ENCODE results near the gene TRERF1. TPM values are rescaled to one million over a fixed set of nuclear protein-coding genes. Genes with fewer than 3 reads are reported as not detected.

Gene TRERF1
- polyA plus RNA-seq, 3 donors: 0.58 to 10.0 (median 2.0) TPM

DNA sequence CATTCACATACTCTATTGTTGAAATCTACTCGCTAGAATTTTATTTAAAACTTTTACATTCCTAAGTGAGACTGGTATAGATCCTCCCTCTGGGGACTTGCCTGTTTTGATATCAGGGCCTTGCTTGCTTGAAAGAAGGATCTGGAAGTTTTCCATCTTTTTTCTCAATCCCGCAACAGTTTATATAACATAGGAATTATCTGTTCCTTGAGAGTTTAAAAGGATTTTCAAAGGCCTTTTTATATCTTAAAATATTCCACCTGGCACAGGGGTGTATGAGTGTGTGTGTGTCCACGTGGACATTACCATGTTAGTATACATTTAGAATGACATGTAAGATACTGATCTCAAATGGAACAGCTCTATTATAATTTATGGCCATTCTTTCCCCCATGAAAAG lies 96.3 kb downstream of the TRERF1 start:
- Histone ChIP-seq H3K79me2 (ENCODE audit: insufficient read depth, low read length) (peaks cover 45% of the 10 kb centered on the region), H3K4me3 (replicated peaks in 1 of 3; ENCODE audit: low read depth in 2 of 3, low read length in 3 of 3) (no peak overlapping the region), H3K27me3 (ENCODE audit: control insufficient read depth in 2 of 2, insufficient read depth in 2 of 2, low read length in 2 of 2) (no peaks in the 10 kb centered on the region), H2AFZ (ENCODE audit: insufficient read depth, low read depth, low read length, poor library complexity, severe bottlenecking) (no peak overlapping the region), H3K36me3 (replicated peaks in 1 of 2; ENCODE audit: control insufficient read depth in 1 of 2, insufficient read depth in 2 of 2, low read length in 2 of 2) (peaks cover 3 to 15% of the 10 kb centered on the region in 2 donors), H3K9ac (ENCODE audit: insufficient read depth, low read length, poor library complexity, severe bottlenecking) (no peak overlapping the region), H3K4me1 (ENCODE audit: control insufficient read depth in 1 of 2, insufficient read depth in 2 of 2, low read length in 2 of 2) (no peaks in the 10 kb centered on the region), H3K9me3 (replicated peaks in 1 of 2; ENCODE audit: control insufficient read depth in 1 of 2, insufficient read depth in 1 of 2, low read length in 2 of 2) (no peaks in the 10 kb centered on the region), H3K4me2 (replicated peaks; ENCODE audit: extremely low read depth, low read length, poor library complexity, severe bottlenecking) (no peak overlapping the region), H4K20me1 (ENCODE audit: insufficient read depth, low read length) (no peaks in the 10 kb centered on the region), H3K27ac (ENCODE audit: low read depth in 1 of 2, low read length in 2 of 2) (no peak overlapping the region)
- no peak for DNase-seq
- TF ChIP-seq, protein P1, sequence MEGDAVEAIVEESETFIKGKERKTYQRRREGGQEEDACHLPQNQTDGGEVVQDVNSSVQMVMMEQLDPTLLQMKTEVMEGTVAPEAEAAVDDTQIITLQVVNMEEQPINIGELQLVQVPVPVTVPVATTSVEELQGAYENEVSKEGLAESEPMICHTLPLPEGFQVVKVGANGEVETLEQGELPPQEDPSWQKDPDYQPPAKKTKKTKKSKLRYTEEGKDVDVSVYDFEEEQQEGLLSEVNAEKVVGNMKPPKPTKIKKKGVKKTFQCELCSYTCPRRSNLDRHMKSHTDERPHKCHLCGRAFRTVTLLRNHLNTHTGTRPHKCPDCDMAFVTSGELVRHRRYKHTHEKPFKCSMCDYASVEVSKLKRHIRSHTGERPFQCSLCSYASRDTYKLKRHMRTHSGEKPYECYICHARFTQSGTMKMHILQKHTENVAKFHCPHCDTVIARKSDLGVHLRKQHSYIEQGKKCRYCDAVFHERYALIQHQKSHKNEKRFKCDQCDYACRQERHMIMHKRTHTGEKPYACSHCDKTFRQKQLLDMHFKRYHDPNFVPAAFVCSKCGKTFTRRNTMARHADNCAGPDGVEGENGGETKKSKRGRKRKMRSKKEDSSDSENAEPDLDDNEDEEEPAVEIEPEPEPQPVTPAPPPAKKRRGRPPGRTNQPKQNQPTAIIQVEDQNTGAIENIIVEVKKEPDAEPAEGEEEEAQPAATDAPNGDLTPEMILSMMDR (IDR thresholded peaks at IDR 0.05): no peak
- peaks cover 5% of the 10 kb centered on the region for H3K4me1 Mint-ChIP-seq
- H3K4me3 Mint-ChIP-seq: no peak overlapping the region
- intact Hi-C loops (cut with micrococcal nuclease): no loop called here
- no peaks in the 10 kb centered on the region for H3K27me3 Mint-ChIP-seq (ENCODE audit: low read depth in 3 of 3)
- no CpG with 5 or more reads among the region's 3 CpGs for WGBS (ENCODE audit: insufficient coverage)
- peaks cover 16 to 35% of the 10 kb centered on the region in 2 donors for H3K36me3 Mint-ChIP-seq
- no peaks in the 10 kb centered on the region for H3K9me3 Mint-ChIP-seq
- H3K27ac Mint-ChIP-seq: no peak overlapping the region

DNA sequence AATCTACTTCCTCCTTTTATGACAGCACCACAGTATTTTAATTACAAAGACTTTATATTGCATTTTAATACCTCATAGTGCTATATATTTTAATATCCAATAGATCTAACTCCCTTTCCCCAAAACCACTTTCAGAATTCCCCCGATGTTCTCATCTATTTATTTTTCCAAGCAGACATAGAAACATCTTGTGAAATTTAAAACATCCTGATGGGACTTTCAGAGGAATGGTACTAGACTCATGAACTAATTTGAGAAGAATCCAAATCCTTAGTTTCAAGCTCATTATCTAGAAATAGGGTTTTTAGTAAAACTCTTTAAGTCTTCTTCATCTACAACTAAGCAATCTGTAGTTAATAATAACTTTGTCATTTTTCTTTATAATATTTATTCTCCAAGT lies 97.0 kb downstream of the TRERF1 start:
- Histone ChIP-seq H3K4me3 (replicated peaks in 1 of 3; ENCODE audit: low read depth in 2 of 3, low read length in 3 of 3) (no peak overlapping the region), H3K36me3 (replicated peaks in 1 of 2; ENCODE audit: control insufficient read depth in 1 of 2, insufficient read depth in 2 of 2, low read length in 2 of 2) (peaks cover 3 to 19% of the 10 kb centered on the region in 2 donors), H3K4me1 (ENCODE audit: control insufficient read depth in 1 of 2, insufficient read depth in 2 of 2, low read length in 2 of 2) (no peaks in the 10 kb centered on the region), H3K27ac (ENCODE audit: low read depth in 1 of 2, low read length in 2 of 2) (no peak overlapping the region), H3K27me3 (ENCODE audit: control insufficient read depth in 2 of 2, insufficient read depth in 2 of 2, low read length in 2 of 2) (no peaks in the 10 kb centered on the region), H3K79me2 (ENCODE audit: insufficient read depth, low read length) (peaks cover 38% of the 10 kb centered on the region), H3K4me2 (replicated peaks; ENCODE audit: extremely low read depth, low read length, poor library complexity, severe bottlenecking) (no peak overlapping the region), H4K20me1 (ENCODE audit: insufficient read depth, low read length) (no peaks in the 10 kb centered on the region), H3K9me3 (replicated peaks in 1 of 2; ENCODE audit: control insufficient read depth in 1 of 2, insufficient read depth in 1 of 2, low read length in 2 of 2) (no peaks in the 10 kb centered on the region), H2AFZ (ENCODE audit: insufficient read depth, low read depth, low read length, poor library complexity, severe bottlenecking) (no peak overlapping the region), H3K9ac (ENCODE audit: insufficient read depth, low read length, poor library complexity, severe bottlenecking) (no peak overlapping the region)
- H3K27me3 Mint-ChIP-seq (ENCODE audit: low read depth in 3 of 3): no peaks in the 10 kb centered on the region
- intact Hi-C loops (cut with micrococcal nuclease): no loop called here
- WGBS (ENCODE audit: insufficient coverage): no CpG with 5 or more reads among the region's 1 CpG
- peaks cover 21 to 39% of the 10 kb centered on the region in 2 donors for H3K36me3 Mint-ChIP-seq
- no peaks in the 10 kb centered on the region for H3K9me3 Mint-ChIP-seq
- no peak for DNase-seq
- TF ChIP-seq, protein P1 (IDR thresholded peaks at IDR 0.05): no peak
- H3K27ac Mint-ChIP-seq: no peak overlapping the region
- peaks cover 5% of the 10 kb centered on the region for H3K4me1 Mint-ChIP-seq
- no peak overlapping the region for H3K4me3 Mint-ChIP-seq
